ENCODE results near the gene TMEM271.

TMEM271 gene

DNA sequence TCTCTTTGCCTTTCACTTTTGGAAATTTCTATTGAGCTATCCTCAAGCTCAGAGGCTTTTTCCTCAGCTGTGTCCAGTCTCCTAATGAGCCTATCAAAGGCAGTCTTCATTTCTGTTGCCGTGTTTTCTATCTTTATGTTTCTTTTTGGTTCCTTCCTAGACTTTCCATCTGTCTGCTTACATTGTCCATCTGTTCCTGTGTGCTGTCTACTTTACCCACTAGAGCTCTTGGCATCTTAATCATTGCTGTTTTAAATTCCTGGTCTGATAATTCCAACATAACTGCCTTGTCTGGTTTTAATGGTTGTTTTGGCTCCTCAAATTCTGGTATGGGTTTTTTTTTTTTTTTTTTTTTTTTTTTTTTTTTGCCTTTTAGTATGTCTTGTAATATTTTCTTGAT is 40.0 kb upstream of the TMEM271 start:
- TF ChIP-seq, protein P1, sequence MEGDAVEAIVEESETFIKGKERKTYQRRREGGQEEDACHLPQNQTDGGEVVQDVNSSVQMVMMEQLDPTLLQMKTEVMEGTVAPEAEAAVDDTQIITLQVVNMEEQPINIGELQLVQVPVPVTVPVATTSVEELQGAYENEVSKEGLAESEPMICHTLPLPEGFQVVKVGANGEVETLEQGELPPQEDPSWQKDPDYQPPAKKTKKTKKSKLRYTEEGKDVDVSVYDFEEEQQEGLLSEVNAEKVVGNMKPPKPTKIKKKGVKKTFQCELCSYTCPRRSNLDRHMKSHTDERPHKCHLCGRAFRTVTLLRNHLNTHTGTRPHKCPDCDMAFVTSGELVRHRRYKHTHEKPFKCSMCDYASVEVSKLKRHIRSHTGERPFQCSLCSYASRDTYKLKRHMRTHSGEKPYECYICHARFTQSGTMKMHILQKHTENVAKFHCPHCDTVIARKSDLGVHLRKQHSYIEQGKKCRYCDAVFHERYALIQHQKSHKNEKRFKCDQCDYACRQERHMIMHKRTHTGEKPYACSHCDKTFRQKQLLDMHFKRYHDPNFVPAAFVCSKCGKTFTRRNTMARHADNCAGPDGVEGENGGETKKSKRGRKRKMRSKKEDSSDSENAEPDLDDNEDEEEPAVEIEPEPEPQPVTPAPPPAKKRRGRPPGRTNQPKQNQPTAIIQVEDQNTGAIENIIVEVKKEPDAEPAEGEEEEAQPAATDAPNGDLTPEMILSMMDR (IDR thresholded peaks at IDR 0.05; ENCODE audit: low read depth, low read length, missing control alignments), result no peak
- DNase-seq (ENCODE audit: low read depth), result no peak

DNA sequence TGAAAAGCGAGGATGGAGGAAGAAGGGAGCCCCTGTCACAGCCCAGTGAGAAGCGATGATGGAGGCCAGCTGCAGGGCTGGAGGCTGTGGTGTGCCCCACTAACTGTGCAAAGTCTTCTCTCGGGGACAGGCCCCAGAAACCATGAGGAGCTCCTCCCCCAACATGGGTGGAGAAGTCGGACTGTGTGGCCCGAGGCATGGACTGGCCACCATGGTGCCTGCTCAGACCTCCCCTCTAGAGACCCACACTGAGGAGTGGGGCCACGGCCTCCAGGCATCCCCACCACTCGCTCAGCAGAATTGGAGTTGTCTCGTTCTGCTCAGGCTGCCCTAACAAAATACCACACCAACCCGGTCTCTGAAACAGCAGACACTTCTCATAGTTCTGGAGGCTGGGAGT is 37.0 kb upstream of the TMEM271 start:
- TF ChIP-seq, protein P1 (IDR thresholded peaks at IDR 0.05; ENCODE audit: low read depth, low read length, missing control alignments), result no peak
- DNase-seq (ENCODE audit: low read depth), result no peak
- H3K4me3 ChIP-seq (ENCODE audit: low read depth, low read length), result no peak overlapping the region

More for the DNA sequence above, 40.0 kb upstream of the TMEM271 start:
- no peak overlapping the region for H3K4me3 ChIP-seq (ENCODE audit: low read depth, low read length)

DNA sequence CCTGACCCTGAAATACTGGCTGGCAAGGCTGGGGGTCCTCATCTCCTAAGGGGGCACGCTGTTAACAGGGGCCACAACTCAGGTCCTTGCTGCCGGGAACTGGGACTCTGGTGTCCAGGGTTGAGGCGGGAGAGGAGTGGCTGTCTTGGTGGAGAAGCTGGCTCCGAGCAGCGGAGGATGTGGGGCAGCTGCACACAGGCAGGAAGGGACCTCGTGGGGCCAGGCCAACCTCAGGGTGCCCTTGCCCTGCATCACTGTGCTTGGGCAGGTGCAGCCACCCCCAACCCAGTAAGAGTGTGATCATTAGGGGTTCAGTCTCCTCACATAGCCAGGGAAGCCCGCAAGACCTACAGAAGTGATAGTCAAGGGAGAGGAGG is 36.6 kb upstream of the TMEM271 start:
- TF ChIP-seq, protein P1 (IDR thresholded peaks at IDR 0.05; ENCODE audit: low read depth, low read length, missing control alignments), result no peak
- no peak for DNase-seq (ENCODE audit: low read depth)
- no peak overlapping the region for H3K4me3 ChIP-seq (ENCODE audit: low read depth, low read length)

DNA sequence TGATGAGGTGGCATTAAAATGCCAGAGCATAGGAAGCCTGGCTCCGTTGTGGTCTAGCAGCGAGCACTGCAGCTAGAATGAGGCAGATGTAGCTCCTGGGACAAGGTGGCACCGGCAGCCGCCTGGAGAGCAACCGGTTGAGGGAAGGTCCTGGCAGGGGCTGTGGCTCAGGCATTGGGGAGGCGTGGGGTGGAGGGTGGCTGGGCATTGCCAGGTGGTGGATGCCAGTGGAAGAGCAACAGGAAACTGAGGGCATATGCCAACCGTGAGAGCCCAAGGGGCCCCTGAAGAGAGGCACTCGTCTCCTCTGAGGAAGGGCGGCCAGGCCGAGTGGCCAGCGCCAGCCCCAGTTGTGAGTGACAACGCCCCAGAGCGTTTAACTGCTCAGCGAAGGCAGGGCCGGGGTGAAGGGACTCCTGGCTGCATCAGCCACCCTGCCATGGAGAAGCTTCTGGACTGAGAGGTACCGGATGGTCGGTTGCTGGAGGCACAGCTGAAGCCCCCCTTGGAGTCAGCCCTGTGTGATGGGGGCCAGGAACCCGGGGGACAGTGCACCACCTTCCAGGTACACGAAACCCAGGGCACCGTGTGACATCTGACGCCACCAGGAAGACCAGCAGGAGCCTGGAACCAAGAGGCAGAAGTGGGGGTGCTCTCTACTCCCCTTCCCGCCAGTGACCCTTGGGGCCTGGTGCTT is 36.1 kb upstream of the TMEM271 start:
- no peak for DNase-seq (ENCODE audit: low read depth)
- TF ChIP-seq, protein P1 (IDR thresholded peaks at IDR 0.05; ENCODE audit: low read depth, low read length, missing control alignments), result no peak
- H3K4me3 ChIP-seq (ENCODE audit: low read depth, low read length), result no peak overlapping the region

DNA sequence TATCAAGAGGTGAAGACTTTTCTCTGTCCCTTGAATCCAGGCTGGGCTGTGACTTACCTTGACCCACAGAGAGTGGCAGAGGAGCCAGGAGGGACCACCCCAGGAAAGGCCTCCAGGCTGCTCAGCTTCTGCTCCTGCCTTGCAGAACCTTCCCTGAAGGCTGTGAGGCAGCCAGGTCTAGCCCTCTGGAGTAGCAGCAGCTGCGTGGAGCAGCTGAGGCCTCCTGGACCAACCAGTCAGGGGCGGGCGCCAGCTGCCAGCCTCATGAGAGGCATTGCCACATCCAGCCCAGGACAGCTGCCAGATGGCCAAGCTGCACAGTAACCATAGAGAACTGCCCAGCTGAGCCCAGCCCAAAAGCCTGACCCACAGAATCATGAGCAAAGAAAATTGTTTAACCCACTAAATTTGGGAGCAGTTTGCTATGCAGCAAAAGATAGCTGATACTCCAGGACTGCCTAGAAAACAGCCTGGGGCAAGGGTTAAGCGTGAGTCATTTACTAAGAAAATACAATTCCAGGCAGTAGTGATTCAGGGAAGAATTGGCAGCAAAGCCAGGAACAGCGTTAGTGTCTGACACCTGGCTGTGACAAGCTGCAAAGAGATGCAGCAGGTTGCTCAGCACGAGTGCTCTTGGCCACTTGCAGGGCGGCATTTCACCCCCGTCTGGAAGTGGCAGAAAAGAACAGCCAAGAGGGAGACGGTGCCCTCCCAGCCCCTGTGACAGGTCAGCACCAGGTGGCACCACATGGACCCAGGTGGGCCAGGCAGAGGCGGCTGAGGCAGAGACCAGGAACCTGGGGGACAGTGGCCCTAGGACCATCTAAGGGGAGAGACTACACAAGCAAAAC is 34.5 kb upstream of the TMEM271 start:
- no peak overlapping the region for H3K4me3 ChIP-seq (ENCODE audit: low read depth, low read length)
- no peak for DNase-seq (ENCODE audit: low read depth)
- TF ChIP-seq, protein P1 (IDR thresholded peaks at IDR 0.05; ENCODE audit: low read depth, low read length, missing control alignments), result no peak

DNA sequence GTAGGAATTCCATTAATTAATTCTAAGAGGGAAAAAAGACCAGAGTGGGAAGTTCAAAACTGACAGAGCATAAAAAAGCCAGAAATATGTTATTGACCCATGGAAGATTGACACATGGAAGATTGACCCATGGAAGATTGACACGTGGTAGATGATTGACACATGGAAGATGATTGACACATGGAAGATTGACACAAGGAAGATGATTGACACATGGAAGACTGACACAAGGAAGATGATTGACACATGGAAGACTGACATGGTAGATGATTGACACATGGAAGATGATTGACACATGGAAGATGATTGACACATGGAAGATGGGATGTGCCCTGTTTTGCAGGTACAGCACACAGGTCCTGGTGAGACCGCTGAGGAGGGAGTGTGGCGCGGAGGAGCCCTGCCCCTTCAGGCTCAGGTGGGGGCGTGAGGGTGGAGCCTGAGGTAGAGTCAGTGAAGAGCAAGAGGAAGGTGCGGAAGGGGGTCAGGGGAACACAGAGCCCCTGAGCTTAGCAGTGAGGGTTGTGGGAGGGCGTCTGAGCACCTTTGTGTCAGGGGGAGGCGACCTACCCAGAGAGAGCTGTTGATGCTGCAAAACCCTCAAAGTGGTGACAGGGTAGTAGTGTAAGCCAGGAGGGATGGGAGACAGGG is 33.4 kb upstream of the TMEM271 start:
- TF ChIP-seq, protein P1 (IDR thresholded peaks at IDR 0.05; ENCODE audit: low read depth, low read length, missing control alignments), result no peak
- H3K4me3 ChIP-seq (ENCODE audit: low read depth, low read length), result no peak overlapping the region
- DNase-seq (ENCODE audit: low read depth), result no peak

All from GM12864 (cell line).